Panc1 (cell line): ENCODE results near the gene CHST9. TPM values are rescaled to one million over a fixed set of nuclear protein-coding genes. Genes with fewer than 3 reads are reported as not detected.

Source experiments
- ATAC-seq: fragments of 200-7000 bp; cut with Tn5 transposase; 2 replicates; pipeline ENCODE4 v1.9.1; 2020; ENCODE audit warnings: mild to moderate bottlenecking, moderate library complexity
- BruUV-seq: library from RNA; stranded (reverse); fragments of 400-500 nt; replicated peaks from 2 replicates; lab custom pipeline; 2021; lab: Mats Ljungman, UMichigan
- CTCF ChIA-PET: fragments of 300-600 bp; sonication (Branson Sonifier 250); formaldehyde crosslinking; loops from one replicate; lab custom pipeline; 2022; ENCODE audit warnings: antibody characterized with exemption; lab: Charles Lee
- POLR2A ChIA-PET: fragments of 300-600 bp; sonication (Branson Sonifier 250); formaldehyde crosslinking; loops from one replicate; lab custom pipeline; 2022; ENCODE audit warnings: antibody characterized with exemption; lab: Charles Lee
- DNase-seq: peaks from one replicate; pipeline ENCODE4 v3.0.0-alpha.2; 2010; ENCODE audit warnings: low read depth, low spot score
- H3K27ac ChIP-seq: 2 replicates; pipeline ENCODE4 v1.5.1; 2011; ENCODE audit warnings: mild to moderate bottlenecking, low read length, inconsistent platforms
- H3K27me3 ChIP-seq: fragments of 200-500 bp; sonication (Bioruptor generic); 2 replicates; pipeline ENCODE4 v1.6.0; 2014; ENCODE audit warnings: low read length, inconsistent platforms; ENCODE audit not compliant: control insufficient read depth, insufficient read depth
- H3K36me3 ChIP-seq: fragments of 200-500 bp; sonication (Bioruptor generic); 2 replicates; pipeline ENCODE4 v1.5.1; 2014; ENCODE audit warnings: inconsistent platforms, mild to moderate bottlenecking, low read length, moderate library complexity; ENCODE audit not compliant: control insufficient read depth, insufficient read depth
- H3K4me1 ChIP-seq: 2 replicates; pipeline ENCODE4 v1.5.1; 2011; ENCODE audit warnings: inconsistent platforms, mild to moderate bottlenecking, low read length, moderate library complexity; ENCODE audit not compliant: control insufficient read depth, insufficient read depth
- H3K4me3 ChIP-seq, 2 experiments: 2 replicates each; pipeline ENCODE4 v1.5.1; 2011 to 2012; ENCODE audit warnings: low read depth in 2 of 2, low read length in 2 of 2, mild to moderate bottlenecking in 2 of 2, inconsistent platforms in 1 of 2, moderate library complexity in 1 of 2
- H3K9me3 ChIP-seq: fragments of 200-500 bp; sonication (Bioruptor generic); 2 replicates; pipeline ENCODE4 v1.5.1; 2014; ENCODE audit warnings: low read depth, mild to moderate bottlenecking, inconsistent platforms, low read length, moderate library complexity; ENCODE audit not compliant: control insufficient read depth, insufficient read depth
- CTCF ChIP-seq: fragments of 450-650 bp; IDR thresholded peaks from 2 replicates; pipeline ENCODE4 v1.5.1; 2017; ENCODE audit warnings: mild to moderate bottlenecking
- POLR2AphosphoS5 ChIP-seq: IDR thresholded peaks from 2 replicates; pipeline ENCODE4 v1.6.1; 2012; ENCODE audit warnings: mild to moderate bottlenecking, low read depth, low read length, moderate library complexity
- REST ChIP-seq, 2 experiments: IDR thresholded peaks; 2 replicates each; pipeline ENCODE4 v1.6.1; 2011 to 2012; ENCODE audit warnings: low read depth in 2 of 2, control low read depth in 1 of 2, low read length in 1 of 2, mild to moderate bottlenecking in 1 of 2, moderate library complexity in 1 of 2; ENCODE audit not compliant: insufficient read depth in 1 of 2
- SIN3A ChIP-seq: IDR thresholded peaks from 2 replicates; pipeline ENCODE4 v1.6.1; 2012; ENCODE audit warnings: low read depth, mild to moderate bottlenecking, low read length, moderate library complexity, borderline replicate concordance; ENCODE audit not compliant: insufficient read depth
- TCF7L2 ChIP-seq: IDR thresholded peaks from 2 replicates; pipeline ENCODE4 v1.6.1; 2011; ENCODE audit warnings: mild to moderate bottlenecking, low read depth, low read length, inconsistent platforms
- in situ Hi-C: cut with HindIII; loops from 2 replicates; pipeline ENCODE4 v1.10.0; 2016; ENCODE audit warnings: low sequenced_read_pairs, low pct_unique_long_range_greater_than_20kb
- intact Hi-C: fragments of 100-400 bp; cut with micrococcal nuclease; formaldehyde crosslinking; loops from one replicate; pipeline ENCODE4 v1.10.0; 2022; ENCODE audit not compliant: unreplicated experiment
- total RNA-seq: library from RNA; stranded (reverse); gene quantifications from one replicate; pipeline ENCODE4 v1.2.1, GENCODE V29; 2021; ENCODE audit not compliant: unreplicated experiment

Gene CHST9
- total RNA-seq, 1 experiment from 2014 or later, result 0.05 TPM

DNA sequence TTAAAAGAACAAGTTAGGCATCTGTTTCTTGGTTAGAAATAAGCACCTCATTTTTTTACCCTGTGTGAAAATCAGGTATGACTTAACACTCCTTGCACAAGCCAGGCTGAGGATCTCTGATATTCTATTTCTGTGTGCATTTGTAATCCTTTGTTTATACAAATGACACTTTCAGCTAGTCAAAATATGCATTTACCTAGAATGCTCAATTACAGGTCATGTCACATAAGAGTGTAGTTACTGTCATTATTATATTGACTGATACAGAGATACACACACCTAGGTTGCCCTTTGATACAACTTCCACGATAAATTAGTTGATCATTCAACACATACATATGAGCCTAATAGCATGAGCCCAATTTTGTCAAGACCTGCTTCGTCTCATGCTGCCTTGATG, 144.3 kb downstream of the CHST9 start:
- DNase-seq (no peak), ATAC-seq (no peak)
- Histone ChIP-seq H3K27me3 (no peaks in the 10 kb centered on the region), H3K9me3 (no peaks in the 10 kb centered on the region), H3K4me1 (no peaks in the 10 kb centered on the region), H3K4me3 (no peak overlapping the region), H3K36me3 (no peaks in the 10 kb centered on the region), H3K27ac (no peak overlapping the region)
- no TSS peak for BruUV-seq
- TF ChIP-seq SIN3A (no peak), TCF7L2 (no peak), CTCF (no peak), REST (IDR thresholded peaks at IDR 0.05; ENCODE audit: insufficient read depth in 1 of 2, low read depth in 2 of 2, low read length in 1 of 2) (no peak), POLR2AphosphoS5 (no peak)
- ChIA-PET CTCF (no interaction called here), POLR2A (no interaction called here)
- in situ Hi-C loops (no loop called here), intact Hi-C loops (no loop called here)

DNA sequence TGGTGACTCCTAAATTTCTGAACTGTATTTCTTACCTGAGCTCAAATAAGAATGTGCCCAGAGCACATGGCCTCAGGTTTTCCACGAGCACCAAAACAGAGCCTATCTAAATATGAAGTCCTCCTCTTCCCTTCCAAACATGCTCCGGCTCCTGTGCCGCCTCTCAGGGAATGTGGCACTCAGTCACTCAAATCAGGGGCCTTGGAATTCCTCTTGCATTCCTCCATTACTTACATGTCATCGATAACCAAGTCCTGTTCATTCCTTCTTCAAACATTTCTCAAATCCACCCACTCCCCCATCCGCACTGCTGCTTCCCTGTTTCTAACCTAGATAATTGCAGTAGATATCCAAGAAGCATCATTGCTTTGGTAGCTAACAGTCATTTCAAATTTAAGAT, 151.4 kb downstream of the CHST9 start:
- intact Hi-C loops, result no loop called here
- TF ChIP-seq CTCF (no peak), SIN3A (no peak), POLR2AphosphoS5 (no peak), TCF7L2 (no peak), REST (IDR thresholded peaks at IDR 0.05; ENCODE audit: insufficient read depth in 1 of 2, low read depth in 2 of 2, low read length in 1 of 2) (no peak)
- Histone ChIP-seq H3K36me3 (no peaks in the 10 kb centered on the region), H3K4me3 (no peak overlapping the region), H3K27ac (no peak overlapping the region), H3K27me3 (no peaks in the 10 kb centered on the region; the same call in 1 of the 2 replicates), H3K9me3 (no peaks in the 10 kb centered on the region), H3K4me1 (no peaks in the 10 kb centered on the region)
- DNase-seq (no peak), ATAC-seq (no peak)
- BruUV-seq, result no TSS peak
- in situ Hi-C loops, result no loop called here
- ChIA-PET POLR2A (no interaction called here), CTCF (no interaction called here)
